HepG2 (cell line): ENCODE data around the gene CTNNBL1. TPM values are rescaled to one million over a fixed set of nuclear protein-coding genes. Genes with fewer than 3 reads are reported as not detected.
A peak's percentile ranks its signal among the peaks of the same experiment; 100 is the strongest.

Experiments used
- DR1 ChIP-seq: sonication (generic); formaldehyde crosslinking; IDR thresholded peaks from 2 replicates; pipeline ENCODE4 v1.8.0; 2021; ENCODE audit warnings: mild to moderate bottlenecking, missing genetic modification reagents, inconsistent platforms
- HOXA3 ChIP-seq: sonication (generic); formaldehyde crosslinking; IDR thresholded peaks from 2 replicates; pipeline ENCODE4 v1.5.0; 2020; ENCODE audit warnings: missing genetic modification reagents
- JUN ChIP-seq: sonication (generic); formaldehyde crosslinking; IDR thresholded peaks from 2 replicates; pipeline ENCODE4 v1.4.0; 2020; ENCODE audit warnings: mild to moderate bottlenecking, missing genetic modification reagents
- NRL ChIP-seq: sonication (generic); formaldehyde crosslinking; IDR thresholded peaks from 2 replicates; pipeline ENCODE4 v1.5.0; 2020; ENCODE audit warnings: missing genetic modification reagents, mild to moderate bottlenecking, moderate library complexity, borderline replicate concordance
- PHB2 ChIP-seq: fragments of 450-650 bp; IDR thresholded peaks from 2 replicates; pipeline ENCODE4 v1.6.1; 2018; ENCODE audit not compliant: partially characterized antibody
- TBP ChIP-seq: sonication (generic); formaldehyde crosslinking; IDR thresholded peaks from 2 replicates; pipeline ENCODE4 v1.5.0; 2020; ENCODE audit warnings: missing genetic modification reagents
- U2AF1 ChIP-seq: fragments of 200-400 bp; formaldehyde crosslinking; optimal IDR thresholded peaks from 2 replicates; pipeline ENCODE3; 2017; ENCODE audit warnings: mild to moderate bottlenecking, low read depth, low read length
- ZNF225 ChIP-seq: sonication (generic); formaldehyde crosslinking; IDR thresholded peaks from 2 replicates; pipeline ENCODE4 v1.4.0; 2020; ENCODE audit warnings: mild to moderate bottlenecking, missing genetic modification reagents
- ZNF256 ChIP-seq: sonication (generic); formaldehyde crosslinking; conservative IDR thresholded peaks from 2 replicates; pipeline ENCODE4 v1.4.0; 2020; ENCODE audit warnings: missing genetic modification reagents
- ZNF546 ChIP-seq: sonication (generic); formaldehyde crosslinking; conservative IDR thresholded peaks from 2 replicates; pipeline ENCODE4 v1.8.1; 2023; ENCODE audit warnings: mild to moderate bottlenecking, missing genetic modification reagents
- ZNF615 ChIP-seq: sonication (generic); formaldehyde crosslinking; IDR thresholded peaks from 2 replicates; pipeline ENCODE4 v1.5.0; 2020; ENCODE audit warnings: mild to moderate bottlenecking, missing genetic modification reagents, borderline replicate concordance
- ZNF674 ChIP-seq: sonication (generic); formaldehyde crosslinking; IDR thresholded peaks from 2 replicates; pipeline ENCODE4 v1.5.0; 2020; ENCODE audit warnings: low read depth, mild to moderate bottlenecking, missing genetic modification reagents
- polyA plus RNA-seq, 8 experiments: library from polyadenylated mRNA; depleted of rRNA in 3 of 8; stranded (reverse) in 7 of 8; unstranded in 1 of 8; fragments of >200 nt; fragmentation: Illumina TruSeq in 4 of 8; extraction: Trizol in 4 of 8; gene quantifications; 2 replicates each; pipeline versions ENCODE4 v1.2.1 to v1.2.3, GENCODE V29; 2011 to 2016; ENCODE audit warnings: low read depth in 4 of 8, missing spikeins in 1 of 8, mixed read lengths in 1 of 8; ENCODE audit not compliant: insufficient read depth in 1 of 8
- total RNA-seq, 5 experiments: library from RNA; depleted of rRNA; stranded (reverse); fragments of >200 nt; fragmentation: Illumina TruSeq; extraction: Trizol; gene quantifications; 2 replicates each; pipeline ENCODE4 v1.2.3, GENCODE V29; 2016; ENCODE audit warnings: low read depth in 1 of 5
- TF ChIP-seq, protein P1 (sequence below): sonication (generic); formaldehyde crosslinking; IDR thresholded peaks from 2 replicates; pipeline ENCODE4 v1.5.1; 2020; ENCODE audit warnings: missing genetic modification reagents, mild to moderate bottlenecking, borderline replicate concordance
- TF ChIP-seq, protein P2 (sequence below): sonication (generic); formaldehyde crosslinking; IDR thresholded peaks from 2 replicates; pipeline ENCODE4 v1.8.1; 2023; ENCODE audit warnings: missing genetic modification reagents, mild to moderate bottlenecking, borderline replicate concordance
- TF ChIP-seq, protein P3 (sequence below): sonication (generic); formaldehyde crosslinking; IDR thresholded peaks from 2 replicates; pipeline ENCODE4 v1.4.0; 2020; ENCODE audit warnings: missing genetic modification reagents, borderline replicate concordance
- TF ChIP-seq, protein P4 (sequence below): sonication (generic); formaldehyde crosslinking; conservative IDR thresholded peaks from 2 replicates; pipeline ENCODE4 v1.5.0; 2020; ENCODE audit warnings: missing genetic modification reagents
- TF ChIP-seq, protein P5 (sequence below): fragments of 450-650 bp; IDR thresholded peaks from 2 replicates; pipeline ENCODE4 v1.6.1; 2017; ENCODE audit warnings: mild to moderate bottlenecking
- TF ChIP-seq, protein P6 (sequence below): sonication (generic); formaldehyde crosslinking; IDR thresholded peaks from 2 replicates; pipeline ENCODE4 v1.5.0; 2020; ENCODE audit warnings: missing genetic modification reagents

CTNNBL1 gene
- total and polyA plus RNA-seq, 2 of the 13 experiments (the other 11 are each of a cell fraction or from before 2014, with no cell fraction given): 49.3 to 94.6 TPM

DNA sequence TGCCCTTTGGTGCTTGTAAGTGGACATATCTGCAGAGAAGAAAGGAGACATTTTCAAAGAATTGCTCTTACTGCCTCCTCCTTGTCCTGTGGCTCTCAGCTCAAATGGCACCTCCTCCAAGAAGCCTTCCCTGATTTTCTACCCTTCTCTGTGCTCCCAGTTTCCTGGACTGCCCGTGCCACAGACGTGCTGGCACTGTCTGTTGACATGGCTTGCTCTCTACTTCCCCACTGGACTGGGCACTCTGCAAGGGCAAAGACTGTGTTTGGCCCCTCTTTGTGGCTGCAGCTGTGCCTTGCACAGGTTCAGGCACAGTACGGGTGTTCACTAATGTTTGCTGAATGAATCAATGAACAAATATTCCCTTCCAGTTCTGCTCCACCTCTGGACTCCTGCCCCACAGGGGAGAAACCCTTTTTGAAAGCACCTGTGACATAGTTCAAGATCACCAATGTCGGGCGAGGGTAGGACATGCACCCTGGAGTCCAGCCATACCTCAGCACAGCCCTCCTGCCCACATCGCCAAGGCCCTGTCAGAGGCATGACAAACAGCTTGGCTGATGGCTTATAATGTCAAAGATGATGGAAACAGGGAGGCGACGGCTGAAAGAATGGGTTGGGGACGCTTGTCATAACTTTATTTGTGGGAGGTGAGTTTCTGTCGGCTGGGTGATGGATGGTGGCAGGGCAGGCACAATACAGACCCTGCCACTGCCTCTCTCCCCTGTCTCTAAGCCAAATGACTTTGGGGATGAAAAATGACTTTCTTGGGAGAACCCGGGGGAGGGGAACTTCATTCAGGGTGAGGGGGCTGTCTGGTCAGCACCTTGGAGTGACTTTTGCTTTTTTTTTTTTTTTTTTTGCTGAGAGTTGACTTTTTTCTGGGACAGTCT lies 15.6 kb upstream of the CTNNBL1 start (continued):
- TF ChIP-seq DR1 (CRISPR knock-in tag) (no peak), JUN (CRISPR knock-in tag) (0 out of 2 replicates have a peak, but pooled peaks have one; percentile 41), U2AF1 (no peak), TBP (CRISPR knock-in tag) (no peak), ZNF225 (CRISPR knock-in tag) (no peak), ZNF674 (CRISPR knock-in tag) (no peak), PHB2 (no peak), NRL (peak; percentile 91), ZNF256 (CRISPR knock-in tag) (no peak), ZNF615 (CRISPR knock-in tag) (no peak), ZNF546 (CRISPR knock-in tag) (no peak), HOXA3 (CRISPR knock-in tag) (peak; percentile 27; the same call in 1 of the 2 replicates)
- TF ChIP-seq, protein P1, sequence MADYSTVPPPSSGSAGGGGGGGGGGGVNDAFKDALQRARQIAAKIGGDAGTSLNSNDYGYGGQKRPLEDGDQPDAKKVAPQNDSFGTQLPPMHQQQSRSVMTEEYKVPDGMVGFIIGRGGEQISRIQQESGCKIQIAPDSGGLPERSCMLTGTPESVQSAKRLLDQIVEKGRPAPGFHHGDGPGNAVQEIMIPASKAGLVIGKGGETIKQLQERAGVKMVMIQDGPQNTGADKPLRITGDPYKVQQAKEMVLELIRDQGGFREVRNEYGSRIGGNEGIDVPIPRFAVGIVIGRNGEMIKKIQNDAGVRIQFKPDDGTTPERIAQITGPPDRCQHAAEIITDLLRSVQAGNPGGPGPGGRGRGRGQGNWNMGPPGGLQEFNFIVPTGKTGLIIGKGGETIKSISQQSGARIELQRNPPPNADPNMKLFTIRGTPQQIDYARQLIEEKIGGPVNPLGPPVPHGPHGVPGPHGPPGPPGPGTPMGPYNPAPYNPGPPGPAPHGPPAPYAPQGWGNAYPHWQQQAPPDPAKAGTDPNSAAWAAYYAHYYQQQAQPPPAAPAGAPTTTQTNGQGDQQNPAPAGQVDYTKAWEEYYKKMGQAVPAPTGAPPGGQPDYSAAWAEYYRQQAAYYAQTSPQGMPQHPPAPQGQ (CRISPR knock-in tag): no peak
- TF ChIP-seq, protein P2, sequence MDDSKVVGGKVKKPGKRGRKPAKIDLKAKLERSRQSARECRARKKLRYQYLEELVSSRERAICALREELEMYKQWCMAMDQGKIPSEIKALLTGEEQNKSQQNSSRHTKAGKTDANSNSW (CRISPR knock-in tag): no peak
- TF ChIP-seq, protein P3, sequence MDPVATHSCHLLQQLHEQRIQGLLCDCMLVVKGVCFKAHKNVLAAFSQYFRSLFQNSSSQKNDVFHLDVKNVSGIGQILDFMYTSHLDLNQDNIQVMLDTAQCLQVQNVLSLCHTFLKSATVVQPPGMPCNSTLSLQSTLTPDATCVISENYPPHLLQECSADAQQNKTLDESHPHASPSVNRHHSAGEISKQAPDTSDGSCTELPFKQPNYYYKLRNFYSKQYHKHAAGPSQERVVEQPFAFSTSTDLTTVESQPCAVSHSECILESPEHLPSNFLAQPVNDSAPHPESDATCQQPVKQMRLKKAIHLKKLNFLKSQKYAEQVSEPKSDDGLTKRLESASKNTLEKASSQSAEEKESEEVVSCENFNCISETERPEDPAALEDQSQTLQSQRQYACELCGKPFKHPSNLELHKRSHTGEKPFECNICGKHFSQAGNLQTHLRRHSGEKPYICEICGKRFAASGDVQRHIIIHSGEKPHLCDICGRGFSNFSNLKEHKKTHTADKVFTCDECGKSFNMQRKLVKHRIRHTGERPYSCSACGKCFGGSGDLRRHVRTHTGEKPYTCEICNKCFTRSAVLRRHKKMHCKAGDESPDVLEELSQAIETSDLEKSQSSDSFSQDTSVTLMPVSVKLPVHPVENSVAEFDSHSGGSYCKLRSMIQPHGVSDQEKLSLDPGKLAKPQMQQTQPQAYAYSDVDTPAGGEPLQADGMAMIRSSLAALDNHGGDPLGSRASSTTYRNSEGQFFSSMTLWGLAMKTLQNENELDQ (CRISPR knock-in tag): no peak
- TF ChIP-seq, protein P4, sequence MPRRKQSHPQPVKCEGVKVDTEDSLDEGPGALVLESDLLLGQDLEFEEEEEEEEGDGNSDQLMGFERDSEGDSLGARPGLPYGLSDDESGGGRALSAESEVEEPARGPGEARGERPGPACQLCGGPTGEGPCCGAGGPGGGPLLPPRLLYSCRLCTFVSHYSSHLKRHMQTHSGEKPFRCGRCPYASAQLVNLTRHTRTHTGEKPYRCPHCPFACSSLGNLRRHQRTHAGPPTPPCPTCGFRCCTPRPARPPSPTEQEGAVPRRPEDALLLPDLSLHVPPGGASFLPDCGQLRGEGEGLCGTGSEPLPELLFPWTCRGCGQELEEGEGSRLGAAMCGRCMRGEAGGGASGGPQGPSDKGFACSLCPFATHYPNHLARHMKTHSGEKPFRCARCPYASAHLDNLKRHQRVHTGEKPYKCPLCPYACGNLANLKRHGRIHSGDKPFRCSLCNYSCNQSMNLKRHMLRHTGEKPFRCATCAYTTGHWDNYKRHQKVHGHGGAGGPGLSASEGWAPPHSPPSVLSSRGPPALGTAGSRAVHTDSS (CRISPR knock-in tag): no peak
- TF ChIP-seq, protein P5, sequence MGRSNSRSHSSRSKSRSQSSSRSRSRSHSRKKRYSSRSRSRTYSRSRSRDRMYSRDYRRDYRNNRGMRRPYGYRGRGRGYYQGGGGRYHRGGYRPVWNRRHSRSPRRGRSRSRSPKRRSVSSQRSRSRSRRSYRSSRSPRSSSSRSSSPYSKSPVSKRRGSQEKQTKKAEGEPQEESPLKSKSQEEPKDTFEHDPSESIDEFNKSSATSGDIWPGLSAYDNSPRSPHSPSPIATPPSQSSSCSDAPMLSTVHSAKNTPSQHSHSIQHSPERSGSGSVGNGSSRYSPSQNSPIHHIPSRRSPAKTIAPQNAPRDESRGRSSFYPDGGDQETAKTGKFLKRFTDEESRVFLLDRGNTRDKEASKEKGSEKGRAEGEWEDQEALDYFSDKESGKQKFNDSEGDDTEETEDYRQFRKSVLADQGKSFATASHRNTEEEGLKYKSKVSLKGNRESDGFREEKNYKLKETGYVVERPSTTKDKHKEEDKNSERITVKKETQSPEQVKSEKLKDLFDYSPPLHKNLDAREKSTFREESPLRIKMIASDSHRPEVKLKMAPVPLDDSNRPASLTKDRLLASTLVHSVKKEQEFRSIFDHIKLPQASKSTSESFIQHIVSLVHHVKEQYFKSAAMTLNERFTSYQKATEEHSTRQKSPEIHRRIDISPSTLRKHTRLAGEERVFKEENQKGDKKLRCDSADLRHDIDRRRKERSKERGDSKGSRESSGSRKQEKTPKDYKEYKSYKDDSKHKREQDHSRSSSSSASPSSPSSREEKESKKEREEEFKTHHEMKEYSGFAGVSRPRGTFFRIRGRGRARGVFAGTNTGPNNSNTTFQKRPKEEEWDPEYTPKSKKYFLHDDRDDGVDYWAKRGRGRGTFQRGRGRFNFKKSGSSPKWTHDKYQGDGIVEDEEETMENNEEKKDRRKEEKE: no peak
- TF ChIP-seq, protein P6, sequence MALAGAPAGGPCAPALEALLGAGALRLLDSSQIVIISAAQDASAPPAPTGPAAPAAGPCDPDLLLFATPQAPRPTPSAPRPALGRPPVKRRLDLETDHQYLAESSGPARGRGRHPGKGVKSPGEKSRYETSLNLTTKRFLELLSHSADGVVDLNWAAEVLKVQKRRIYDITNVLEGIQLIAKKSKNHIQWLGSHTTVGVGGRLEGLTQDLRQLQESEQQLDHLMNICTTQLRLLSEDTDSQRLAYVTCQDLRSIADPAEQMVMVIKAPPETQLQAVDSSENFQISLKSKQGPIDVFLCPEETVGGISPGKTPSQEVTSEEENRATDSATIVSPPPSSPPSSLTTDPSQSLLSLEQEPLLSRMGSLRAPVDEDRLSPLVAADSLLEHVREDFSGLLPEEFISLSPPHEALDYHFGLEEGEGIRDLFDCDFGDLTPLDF (CRISPR knock-in tag): no peak
